IMR-90 (cell line): Measurements from ENCODE around the gene ARPP21. TPM values are rescaled to one million over a fixed set of nuclear protein-coding genes. Genes with fewer than 3 reads are reported as not detected.

Experiments used
- ATAC-seq: fragments of 200-7000 bp; cut with Tn5 transposase; 2 replicates; pipeline ENCODE4 v1.9.1; 2020; ENCODE audit warnings: low read depth, mild to moderate bottlenecking, moderate library complexity
- BruUV-seq: library from RNA; stranded (reverse); fragments of 400-500 nt; replicated peaks from 2 replicates; lab custom pipeline; 2021; lab: Mats Ljungman, UMichigan
- CTCF ChIA-PET: fragments of 300-600 bp; formaldehyde crosslinking; extraction: SDS; loops from one replicate; lab custom pipeline; 2021; ENCODE audit warnings: antibody characterized with exemption; lab: Yijun Ruan, JAX
- POLR2A ChIA-PET: fragments of 300-600 bp; sonication (Branson Sonifier 250); formaldehyde crosslinking; loops from one replicate; lab custom pipeline; 2022; ENCODE audit warnings: antibody characterized with exemption; ENCODE audit not compliant: unreplicated experiment; lab: Charles Lee
- DNase-seq: peaks from one replicate; pipeline ENCODE4 v3.0.0; 2013
- H2AFZ ChIP-seq: replicated peaks from 2 replicates; pipeline ENCODE3; 2013; ENCODE audit warnings: low read length, mild to moderate bottlenecking; ENCODE audit not compliant: poor library complexity
- H2AK5ac ChIP-seq: 2 replicates; pipeline ENCODE4 v1.6.1; 2013; ENCODE audit warnings: low read depth, low read length, inconsistent platforms
- H2AK9ac ChIP-seq: replicated peaks from 2 replicates; pipeline ENCODE3; 2013; ENCODE audit warnings: mild to moderate bottlenecking, low read depth, low read length, moderate library complexity; ENCODE audit not compliant: poor library complexity
- H2BK120ac ChIP-seq: 2 replicates; pipeline ENCODE4 v1.6.1; 2013; ENCODE audit warnings: low read depth, low read length, inconsistent platforms
- H2BK15ac ChIP-seq: 3 replicates; pipeline ENCODE4 v1.6.1; 2013; ENCODE audit warnings: low read depth, low read length, inconsistent platforms
- H2BK20ac ChIP-seq: 2 replicates; pipeline ENCODE4 v1.6.1; 2013; ENCODE audit warnings: low read depth, mild to moderate bottlenecking, inconsistent platforms, low read length, moderate library complexity
- H2BK5ac ChIP-seq: 2 replicates; pipeline ENCODE4 v1.6.1; 2013; ENCODE audit warnings: mild to moderate bottlenecking, low read depth, low read length, inconsistent platforms; ENCODE audit not compliant: poor library complexity, severe bottlenecking
- H3K14ac ChIP-seq: replicated peaks from 2 replicates; pipeline ENCODE4 v1.6.1; 2013; ENCODE audit warnings: low read depth, low read length, inconsistent platforms
- H3K18ac ChIP-seq: 2 replicates; pipeline ENCODE4 v1.6.1; 2013; ENCODE audit warnings: low read depth, low read length, control low read depth
- H3K23ac ChIP-seq: 2 replicates; pipeline ENCODE4 v1.6.1; 2013; ENCODE audit warnings: low read depth, low read length, inconsistent platforms
- H3K27ac ChIP-seq: 2 replicates; pipeline ENCODE4 v1.5.1; 2013; ENCODE audit warnings: mild to moderate bottlenecking, control low read depth, low read length; ENCODE audit not compliant: insufficient read depth
- H3K27me3 ChIP-seq: 2 replicates; pipeline ENCODE4 v1.6.1; 2013; ENCODE audit warnings: low read length; ENCODE audit not compliant: control insufficient read depth, insufficient read depth
- H3K36me3 ChIP-seq: 2 replicates; pipeline ENCODE4 v1.6.1; 2013; ENCODE audit warnings: low read length, mixed read lengths; ENCODE audit not compliant: control insufficient read depth, insufficient read depth
- H3K4ac ChIP-seq: 2 replicates; pipeline ENCODE4 v1.6.1; 2013; ENCODE audit warnings: low read depth, low read length, inconsistent platforms
- H3K4me1 ChIP-seq: 2 replicates; pipeline ENCODE4 v1.6.1; 2013; ENCODE audit warnings: low read length, mixed read lengths; ENCODE audit not compliant: control insufficient read depth, insufficient read depth
- H3K4me2 ChIP-seq: 2 replicates; pipeline ENCODE4 v1.6.1; 2013; ENCODE audit warnings: low read depth, mild to moderate bottlenecking, control low read depth, low read length, moderate library complexity
- H3K4me3 ChIP-seq: 2 replicates; pipeline ENCODE4 v1.5.1; 2013; ENCODE audit warnings: low read depth, mild to moderate bottlenecking, control low read depth, low read length, moderate library complexity; ENCODE audit not compliant: insufficient read depth
- H3K56ac ChIP-seq: 2 replicates; pipeline ENCODE4 v1.6.1; 2013; ENCODE audit warnings: low read length, inconsistent platforms; ENCODE audit not compliant: insufficient read depth; ENCODE audit errors: extremely low read depth
- H3K79me1 ChIP-seq, 2 experiments: 2 replicates each; pipeline ENCODE4 v1.6.1; 2013; ENCODE audit warnings: low read length in 2 of 2, inconsistent platforms in 1 of 2, low read depth in 1 of 2
- H3K9ac ChIP-seq: 2 replicates; pipeline ENCODE4 v1.6.1; 2013; ENCODE audit warnings: low read depth, low read length, control low read depth
- H3K9me1 ChIP-seq: 2 replicates; pipeline ENCODE4 v1.6.1; 2013; ENCODE audit warnings: low read length, inconsistent platforms; ENCODE audit not compliant: insufficient read depth
- H3K9me3 ChIP-seq: 2 replicates; pipeline ENCODE4 v1.6.1; 2013; ENCODE audit warnings: low read length; ENCODE audit not compliant: control insufficient read depth, insufficient read depth
- H4K20me1 ChIP-seq: 2 replicates; pipeline ENCODE4 v1.6.1; 2013; ENCODE audit warnings: low read length, inconsistent platforms; ENCODE audit not compliant: insufficient read depth
- H4K5ac ChIP-seq: 2 replicates; pipeline ENCODE4 v1.6.1; 2013; ENCODE audit warnings: mild to moderate bottlenecking, low read depth, low read length, control low read depth
- H4K8ac ChIP-seq, 2 experiments: 2 replicates each; pipeline ENCODE4 v1.6.1; 2013; ENCODE audit warnings: low read depth in 2 of 2, low read length in 2 of 2, control low read depth in 1 of 2, inconsistent platforms in 1 of 2
- H4K91ac ChIP-seq: 2 replicates; pipeline ENCODE4 v1.6.1; 2013; ENCODE audit warnings: low read depth, low read length, inconsistent platforms; ENCODE audit not compliant: insufficient read depth
- BHLHE40 ChIP-seq: fragments of 150-350 bp; IDR thresholded peaks from 2 replicates; pipeline ENCODE4 v1.6.1; 2016; ENCODE audit warnings: mild to moderate bottlenecking, low read depth, low read length
- CEBPB ChIP-seq: IDR thresholded peaks from 2 replicates; pipeline ENCODE4 v1.6.1; 2012; ENCODE audit warnings: low read depth, low read length, improper control_type of control experiment
- CHD1 ChIP-seq: IDR thresholded peaks from 2 replicates; pipeline ENCODE4 v1.6.1; 2012; ENCODE audit warnings: low read depth, low read length, improper control_type of control experiment
- RAD21 ChIP-seq: IDR thresholded peaks from 2 replicates; pipeline ENCODE4 v1.6.1; 2012; ENCODE audit warnings: low read length, improper control_type of control experiment
- RFX5 ChIP-seq: IDR thresholded peaks from 2 replicates; pipeline ENCODE4 v1.8.0; 2012; ENCODE audit warnings: low read depth, mild to moderate bottlenecking, low read length, moderate library complexity
- USF2 ChIP-seq: fragments of 150-350 bp; IDR thresholded peaks from 2 replicates; pipeline ENCODE4 v1.6.1; 2017; ENCODE audit warnings: mild to moderate bottlenecking, antibody characterized with exemption, low read length, low read depth
- WGBS, 2 experiments: methylation state at CpG; one replicate each; pipeline versions ENCODE4 v1.1.5 to v1.1.7; 2013; ENCODE audit warnings: missing lambda C conversion rate in 2 of 2; ENCODE audit not compliant: insufficient read length in 1 of 2; ENCODE audit errors: extremely low coverage in 2 of 2; 5-methylcytosine and 5-hydroxymethylcytosine counted together
- dilution Hi-C: fragments of 300-500 bp; cut with HindIII; formaldehyde crosslinking; loops from one replicate; pipeline ENCODE4 v1.14.3; 2018; ENCODE audit warnings: low sequenced_read_pairs; ENCODE audit not compliant: unreplicated experiment
- in situ Hi-C: fragments of 300-500 bp; cut with MboI; formaldehyde crosslinking; loops from 3 replicates; pipeline ENCODE4 v1.14.3; 2019; ENCODE audit warnings: low sequenced_read_pairs, inconsistent platforms, mixed read lengths
- intact Hi-C: fragments of 100-400 bp; cut with micrococcal nuclease; formaldehyde crosslinking; loops from 2 replicates; pipeline ENCODE4 v1.10.0; 2022
- polyA plus RNA-seq, 3 experiments: library from polyadenylated mRNA; depleted of rRNA; stranded (reverse); fragments of >200 nt; gene quantifications; 2 replicates each; pipeline ENCODE4 v1.2.3, GENCODE V29; 2012; ENCODE audit warnings: low replicate concordance in 1 of 3
- total RNA-seq: library from RNA; depleted of rRNA; stranded (reverse); fragments of >200 nt; gene quantifications from 2 replicates; pipeline ENCODE4 v1.2.3, GENCODE V29; 2012
- TF ChIP-seq, protein P1 (sequence below): fragments of 150-350 bp; IDR thresholded peaks from 2 replicates; pipeline ENCODE4 v1.6.1; 2016; ENCODE audit warnings: low read depth, mild to moderate bottlenecking, low read length, moderate library complexity, borderline replicate concordance

The ARPP21 gene
- total and polyA plus RNA-seq, 2 of the 4 experiments (the other 2 are of a cell fraction): not detected

DNA sequence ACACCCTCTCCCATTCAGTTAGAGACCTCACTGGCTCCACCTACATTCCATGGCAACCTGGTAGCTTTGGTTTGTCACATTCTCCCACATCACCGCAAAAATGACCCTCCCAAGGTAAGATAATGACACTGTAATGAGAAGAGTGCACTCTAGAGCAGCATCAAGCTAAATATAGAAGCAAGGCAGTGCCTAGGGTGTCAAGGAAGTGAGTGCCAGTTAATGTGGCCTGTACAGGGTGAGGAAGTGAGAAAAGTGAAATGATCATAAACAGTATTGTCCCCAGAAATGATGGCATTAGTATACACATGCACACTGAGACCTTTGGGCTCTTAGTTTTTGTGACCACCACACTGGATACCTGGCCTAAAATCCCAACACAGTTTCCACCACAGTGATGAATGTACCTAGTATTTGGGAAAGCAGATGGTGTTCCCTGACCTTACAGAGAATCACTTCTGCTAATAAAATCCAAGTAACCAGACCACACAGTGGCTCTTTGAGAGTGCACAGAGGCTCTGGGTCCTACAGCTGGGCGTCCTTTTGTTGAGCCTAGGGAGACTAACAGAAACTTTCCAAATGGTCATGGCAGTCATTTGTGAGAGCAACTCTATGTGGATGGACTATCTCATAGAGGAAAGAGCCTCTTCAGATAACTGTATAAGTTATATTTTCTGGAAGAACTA lies 106.6 kb downstream of the ARPP21 start:
- no peaks in the 10 kb centered on the region for H3K9me1 ChIP-seq
- H4K5ac ChIP-seq: no peak overlapping the region
- peaks cover 5% of the 10 kb centered on the region; the same call in 1 of the 2 replicates for H3K9me3 ChIP-seq
- no CpG with 5 or more reads among the region's 2 CpGs for WGBS, 2 experiments
- H3K79me1 ChIP-seq: no peaks in the 10 kb centered on the region
- H3K9ac ChIP-seq: no peak overlapping the region
- ATAC-seq (no peak), DNase-seq (no peak)
- no peaks in the 10 kb centered on the region for H4K20me1 ChIP-seq
- no peak overlapping the region for H2AK9ac ChIP-seq
- dilution Hi-C loops (no loop called here), intact Hi-C loops (no loop called here), in situ Hi-C loops (no loop called here)
- no peak overlapping the region for H3K4ac ChIP-seq
- no peak overlapping the region for H2BK120ac ChIP-seq
- no peak overlapping the region for H3K27ac ChIP-seq
- H2AFZ ChIP-seq: no peak overlapping the region
- no peak overlapping the region for H3K4me2 ChIP-seq
- no peak overlapping the region for H4K8ac ChIP-seq
- H3K27me3 ChIP-seq: no peaks in the 10 kb centered on the region
- no peak overlapping the region for H3K18ac ChIP-seq
- no peak overlapping the region for H2AK5ac ChIP-seq
- no peaks in the 10 kb centered on the region for H3K4me1 ChIP-seq
- ChIA-PET POLR2A (no interaction called here), CTCF (no interaction called here)
- BruUV-seq: no TSS peak
- H2BK15ac ChIP-seq: no peak overlapping the region
- H3K36me3 ChIP-seq: no peaks in the 10 kb centered on the region
- TF ChIP-seq CEBPB: no peak
- TF ChIP-seq BHLHE40: no peak
- TF ChIP-seq, protein P1, sequence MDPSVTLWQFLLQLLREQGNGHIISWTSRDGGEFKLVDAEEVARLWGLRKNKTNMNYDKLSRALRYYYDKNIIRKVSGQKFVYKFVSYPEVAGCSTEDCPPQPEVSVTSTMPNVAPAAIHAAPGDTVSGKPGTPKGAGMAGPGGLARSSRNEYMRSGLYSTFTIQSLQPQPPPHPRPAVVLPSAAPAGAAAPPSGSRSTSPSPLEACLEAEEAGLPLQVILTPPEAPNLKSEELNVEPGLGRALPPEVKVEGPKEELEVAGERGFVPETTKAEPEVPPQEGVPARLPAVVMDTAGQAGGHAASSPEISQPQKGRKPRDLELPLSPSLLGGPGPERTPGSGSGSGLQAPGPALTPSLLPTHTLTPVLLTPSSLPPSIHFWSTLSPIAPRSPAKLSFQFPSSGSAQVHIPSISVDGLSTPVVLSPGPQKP: no peak
- TF ChIP-seq RFX5: no peak
- no peak for TF ChIP-seq USF2
- no peak for TF ChIP-seq CHD1
- no peak for TF ChIP-seq RAD21
- no peak overlapping the region for H2BK20ac ChIP-seq
- no peak overlapping the region for H4K91ac ChIP-seq
- no peak overlapping the region for H3K23ac ChIP-seq
- no peak overlapping the region for H3K4me3 ChIP-seq
- H3K14ac ChIP-seq: no peak overlapping the region
- H2BK5ac ChIP-seq: no peak overlapping the region
- H3K56ac ChIP-seq: no peak overlapping the region
